H1 (cell line): ENCODE measurements around the gene RNU6-9. TPM values are rescaled to one million over a fixed set of nuclear protein-coding genes. Genes with fewer than 3 reads are reported as not detected.

Experiments
- CTCF ChIA-PET: fragments of 300-600 bp; sonication (Branson Sonifier 250); formaldehyde crosslinking; loops from one replicate; lab custom pipeline; 2021; ENCODE audit not compliant: partially characterized antibody; lab: Charles Lee
- POLR2A ChIA-PET: fragments of 300-600 bp; sonication (Branson Sonifier 250); formaldehyde crosslinking; loops from one replicate; lab custom pipeline; 2021; ENCODE audit warnings: inconsistent platforms; ENCODE audit not compliant: partially characterized antibody; lab: Charles Lee
- DNase-seq, 2 experiments: peaks; one replicate each; pipeline versions ENCODE4 v3.0.0 to v3.0.0-alpha.2; 2010 to 2022; ENCODE audit warnings: low spot score in 2 of 2, low read depth in 1 of 2, mixed read lengths in 1 of 2
- FAIRE-seq: peaks from 2 replicates; lab custom pipeline; 2011; peaks lifted over from hg19 to GRCh38; lab: Jason Lieb, UNC
- H2AFZ ChIP-seq: 2 replicates; pipeline ENCODE4 v1.8.1; 2012; ENCODE audit warnings: low read length, inconsistent platforms
- H2AK5ac ChIP-seq: 2 replicates; pipeline ENCODE4 v1.6.1; 2013; ENCODE audit warnings: low read depth, low read length
- H2BK120ac ChIP-seq: replicated peaks from 2 replicates; pipeline ENCODE3; 2013; ENCODE audit warnings: low read depth, low read length, inconsistent platforms
- H2BK12ac ChIP-seq: 2 replicates; pipeline ENCODE4 v1.6.1; 2013; ENCODE audit warnings: low read depth, low read length
- H2BK15ac ChIP-seq: 2 replicates; pipeline ENCODE4 v1.6.1; 2013; ENCODE audit warnings: low read length
- H2BK20ac ChIP-seq: 2 replicates; pipeline ENCODE4 v1.6.1; 2013; ENCODE audit warnings: low read length
- H2BK5ac ChIP-seq: 2 replicates; pipeline ENCODE4 v1.6.1; 2013; ENCODE audit warnings: low read depth, low read length
- H3K14ac ChIP-seq: 2 replicates; pipeline ENCODE4 v1.6.1; 2013; ENCODE audit warnings: inconsistent platforms; ENCODE audit not compliant: insufficient read length
- H3K18ac ChIP-seq: 2 replicates; pipeline ENCODE4 v1.6.1; 2013; ENCODE audit warnings: low read length; ENCODE audit errors: extremely low read depth
- H3K23ac ChIP-seq: 2 replicates; pipeline ENCODE4 v1.6.1; 2013; ENCODE audit warnings: inconsistent platforms; ENCODE audit not compliant: insufficient read length
- H3K23me2 ChIP-seq: 2 replicates; pipeline ENCODE4 v1.6.1; 2013; ENCODE audit warnings: low read depth, low read length
- H3K27ac ChIP-seq: 2 replicates; pipeline ENCODE4 v1.6.1; 2011; ENCODE audit warnings: low read depth, low read length, inconsistent platforms
- H3K27me3 ChIP-seq, 4 experiments: replicated peaks in 1 of 4; 1 replicate in 1 of 4; 2 replicates in 3 of 4; pipeline versions ENCODE4 v1.6.1 to v1.8.1; 2011 to 2013; ENCODE audit warnings: low read length in 3 of 4, mild to moderate bottlenecking in 3 of 4, inconsistent platforms in 2 of 4, mixed read lengths in 2 of 4, moderate library complexity in 1 of 4; ENCODE audit not compliant: control insufficient read depth in 3 of 4, insufficient read depth in 3 of 4; ENCODE audit errors: extremely low read depth in 1 of 4
- H3K36me3 ChIP-seq, 4 experiments: 2 replicates each; pipeline versions ENCODE4 v1.6.1 to v1.8.1; 2011 to 2013; ENCODE audit warnings: mild to moderate bottlenecking in 4 of 4, low read length in 3 of 4, moderate library complexity in 2 of 4, control low read depth in 1 of 4, inconsistent platforms in 1 of 4; ENCODE audit not compliant: insufficient read depth in 4 of 4, control insufficient read depth in 2 of 4
- H3K4ac ChIP-seq: replicated peaks from 2 replicates; pipeline ENCODE3; 2013; ENCODE audit warnings: low read length, low read depth, mixed read lengths, inconsistent platforms; ENCODE audit not compliant: insufficient read length
- H3K4me1 ChIP-seq, 4 experiments: replicated peaks in 1 of 4; 1 replicate in 1 of 4; 2 replicates in 3 of 4; pipeline versions ENCODE4 v1.6.1 to v1.8.1; 2011 to 2013; ENCODE audit warnings: low read length in 3 of 4, inconsistent platforms in 2 of 4, mixed read lengths in 1 of 4; ENCODE audit not compliant: insufficient read depth in 4 of 4, control insufficient read depth in 3 of 4
- H3K4me2 ChIP-seq, 2 experiments: 2 replicates each; pipeline versions ENCODE4 v1.6.1 to v1.8.1; 2011 to 2013; ENCODE audit warnings: low read depth in 2 of 2, low read length in 2 of 2, control low read depth in 1 of 2, inconsistent platforms in 1 of 2, mild to moderate bottlenecking in 1 of 2; ENCODE audit not compliant: insufficient read depth in 1 of 2
- H3K4me3 ChIP-seq, 4 experiments: fragments of 200-600, 300-600 bp in 1 of 4; sonication (generic), shearing (Covaris generic), sonication (Bioruptor Twin) in 1 of 4; 2 replicates each; pipeline versions ENCODE4 v1.5.1 to v1.8.1; 2011 to 2016; ENCODE audit warnings: low read length in 4 of 4, low read depth in 3 of 4, control low read depth in 2 of 4, inconsistent platforms in 2 of 4, mild to moderate bottlenecking in 2 of 4, mixed read lengths in 1 of 4, moderate library complexity in 1 of 4; ENCODE audit not compliant: insufficient read depth in 2 of 4; ENCODE audit errors: extremely low read depth in 1 of 4
- H3K56ac ChIP-seq: replicated peaks from 2 replicates; pipeline ENCODE3; 2013; ENCODE audit warnings: low read depth, mild to moderate bottlenecking, mixed read lengths, low read length, inconsistent platforms; ENCODE audit not compliant: insufficient read length
- H3K79me1 ChIP-seq: 2 replicates; pipeline ENCODE4 v1.6.1; 2013; ENCODE audit warnings: low read depth, low read length, control low read depth
- H3K79me2 ChIP-seq, 2 experiments: 2 replicates each; pipeline versions ENCODE4 v1.6.1 to v1.8.1; 2012 to 2013; ENCODE audit warnings: low read length in 2 of 2, mild to moderate bottlenecking in 2 of 2, inconsistent platforms in 1 of 2; ENCODE audit not compliant: insufficient read depth in 2 of 2, control insufficient read depth in 1 of 2
- H3K9ac ChIP-seq, 4 experiments: replicated peaks in 1 of 4; 1 replicate in 1 of 4; 2 replicates in 3 of 4; pipeline versions ENCODE4 v1.6.1 to v1.8.1; 2011 to 2013; ENCODE audit warnings: low read depth in 3 of 4, low read length in 3 of 4, control low read depth in 2 of 4, mild to moderate bottlenecking in 2 of 4, moderate library complexity in 2 of 4, inconsistent platforms in 1 of 4; ENCODE audit errors: extremely low read depth in 1 of 4
- H3K9me3 ChIP-seq, 2 experiments: 2 replicates each; pipeline versions ENCODE4 v1.6.1 to v1.8.1; 2012 to 2013; ENCODE audit warnings: mild to moderate bottlenecking in 2 of 2, moderate library complexity in 2 of 2, control low read depth in 1 of 2, inconsistent platforms in 1 of 2, low read depth in 1 of 2, low read length in 1 of 2, mixed read lengths in 1 of 2; ENCODE audit not compliant: insufficient read depth in 2 of 2
- H4K20me1 ChIP-seq, 2 experiments: replicated peaks in 1 of 2; 2 replicates each; pipeline versions ENCODE3 to v1.8.1; 2011 to 2013; ENCODE audit warnings: inconsistent platforms in 2 of 2, low read length in 2 of 2, mild to moderate bottlenecking in 1 of 2; ENCODE audit not compliant: insufficient read depth in 2 of 2, control insufficient read depth in 1 of 2
- H4K5ac ChIP-seq: 2 replicates; pipeline ENCODE4 v1.6.1; 2013; ENCODE audit warnings: low read length, low read depth, mixed read lengths, inconsistent platforms; ENCODE audit not compliant: insufficient read length
- H4K8ac ChIP-seq: 2 replicates; pipeline ENCODE4 v1.8.0; 2013; ENCODE audit warnings: mild to moderate bottlenecking, moderate library complexity, low read length, inconsistent platforms; ENCODE audit not compliant: insufficient read depth; ENCODE audit errors: extremely low read depth
- H4K91ac ChIP-seq: replicated peaks from 2 replicates; pipeline ENCODE3; 2013; ENCODE audit warnings: low read length, mixed read lengths, inconsistent platforms; ENCODE audit not compliant: insufficient read length
- CTCF ChIP-seq, 3 experiments: IDR thresholded peaks; 1 replicate in 2 of 3; 2 replicates in 1 of 3; pipeline versions ENCODE4 v1.5.1 to v1.6.1; 2011; ENCODE audit warnings: low read length in 3 of 3, mild to moderate bottlenecking in 3 of 3, inconsistent platforms in 2 of 3, low read depth in 1 of 3, moderate library complexity in 1 of 3; ENCODE audit not compliant: insufficient read depth in 1 of 3; ENCODE audit errors: control extremely low read depth in 1 of 3
- JUND ChIP-seq: IDR thresholded peaks from 2 replicates; pipeline ENCODE4 v1.6.1; 2011; ENCODE audit warnings: mild to moderate bottlenecking, improper control_type of control experiment, low read length
- RAD21 ChIP-seq, 2 experiments: IDR thresholded peaks in 1 of 2; conservative IDR thresholded peaks in 1 of 2; 2 replicates each; pipeline ENCODE4 v1.6.1; 2011; ENCODE audit warnings: low read depth in 2 of 2, low read length in 2 of 2, improper control_type of control experiment in 1 of 2, inconsistent platforms in 1 of 2, mild to moderate bottlenecking in 1 of 2, moderate library complexity in 1 of 2
- TEAD4 ChIP-seq: IDR thresholded peaks from 2 replicates; pipeline ENCODE4 v1.6.1; 2012; ENCODE audit warnings: low read depth, low read length, inconsistent platforms, mixed read lengths
- WGBS, 2 experiments: shearing (Covaris generic) in 1 of 2; methylation state at CpG; one replicate each; pipeline versions ENCODE4 v1.1.6 to v1.1.7; 2013 to 2015; ENCODE audit warnings: low lambda C conversion rate in 2 of 2, mixed read lengths in 2 of 2, inconsistent platforms in 1 of 2, low coverage in 1 of 2, missing lambda C conversion rate in 1 of 2; ENCODE audit not compliant: insufficient replicate concordance in 2 of 2, insufficient coverage in 1 of 2, insufficient read length in 1 of 2; ENCODE audit errors: extremely low coverage in 1 of 2, missing lambda C conversion rate in 1 of 2; 5-methylcytosine and 5-hydroxymethylcytosine counted together
- polyA plus RNA-seq, 7 experiments: library from polyadenylated mRNA; depleted of rRNA in 3 of 7; stranded (reverse) in 5 of 7; unstranded in 2 of 7; fragments of >200 nt in 5 of 7; fragments of 200-250 nt in 2 of 7; gene quantifications; 1 replicate in 5 of 7; 2 replicates in 1 of 7; 4 replicates in 1 of 7; pipeline versions ENCODE4 v1.2.1 to v1.2.3, GENCODE V29; 2011 to 2013; ENCODE audit warnings: missing spikeins in 2 of 7, mixed read lengths in 2 of 7
- total RNA-seq: library from RNA; stranded (reverse); fragmentation: NEBNext Ultra II Directional; extraction: Animal tissue kit (Norgen Biotek cat#: 25700); gene quantifications from 2 replicates; pipeline ENCODE4 v1.2.1, GENCODE V29; 2021

Gene RNU6-9
- total and polyA plus RNA-seq, 2 of the 8 experiments (the other 6 are each of a cell fraction or from before 2014, with no cell fraction given): not detected

DNA sequence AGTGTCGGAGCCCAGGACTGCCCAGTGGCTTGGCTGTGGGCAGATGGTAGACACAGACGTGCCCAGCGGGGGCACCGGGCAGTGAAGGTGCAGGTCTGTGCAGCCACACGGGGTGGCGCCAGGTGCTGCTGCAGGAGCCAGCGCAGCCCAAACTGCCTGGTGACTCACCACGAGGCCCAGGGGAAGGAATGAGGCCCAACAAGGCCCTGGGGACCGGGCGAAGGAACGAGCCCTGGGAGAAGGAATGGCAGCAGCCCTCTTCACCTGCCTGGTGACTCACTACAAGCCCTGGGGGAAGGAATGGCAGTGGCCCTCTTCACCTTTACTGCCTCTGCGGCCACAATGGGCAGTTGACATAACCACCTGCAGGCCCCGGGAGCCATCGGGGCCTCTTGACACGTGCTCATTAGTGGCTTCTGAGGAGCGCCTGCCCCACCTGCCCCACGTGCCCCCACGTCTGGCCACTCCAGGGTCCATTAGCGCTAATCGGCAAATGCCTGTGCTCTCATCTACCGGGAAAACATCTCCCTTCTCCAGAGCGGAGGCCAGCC, 9.5 kb upstream of the RNU6-9 start:
- Histone ChIP-seq H3K18ac (no peak overlapping the region), H2BK5ac (0 out of 2 replicates have a peak overlapping the region, but pooled peaks have one; percentile 30), H2BK120ac (no peak overlapping the region), H4K91ac (no peak overlapping the region), H3K4me3 (no peak overlapping the region), H3K56ac (no peak overlapping the region), H2AFZ (no peak overlapping the region), H3K27ac (no peak overlapping the region), H3K4me1 (no peaks in the 10 kb centered on the region), H3K36me3 (peaks cover 0 to 26% (median 6%) of the 10 kb centered on the region in 4 experiments; a peak in 4 of 8 replicates), H3K23ac (no peak overlapping the region), H3K9me3 (no peaks in the 10 kb centered on the region), H4K20me1 (peaks cover 5 to 7% of the 10 kb centered on the region in 2 experiments), H3K9ac (no peak overlapping the region; a peak in 1 of 7 replicates), H3K4me2 (no peak overlapping the region), H3K14ac (no peak overlapping the region), H2BK15ac (no peak overlapping the region), H2BK12ac (no peak overlapping the region), H3K79me1 (no peaks in the 10 kb centered on the region), H3K79me2 (no peaks in the 10 kb centered on the region), H3K23me2 (no peaks in the 10 kb centered on the region), H4K5ac (no peak overlapping the region), H2AK5ac (no peak overlapping the region), H3K27me3 (no peaks in the 10 kb centered on the region), H3K4ac (no peak overlapping the region), H4K8ac (no peak overlapping the region), H2BK20ac (no peak overlapping the region)
- no peak for DNase-seq
- ChIA-PET POLR2A (interaction anchor here (0.6 to 11.5 kb wide), 4 partner anchors 6 to 113 kb away, joined by 3 to 82 read pairs (median 3); partner anchors contain the start of genes MED16 and RNU6-9), CTCF (interaction anchor here (0.6 to 2.1 kb wide), 4 partner anchors 10 to 34 kb away, joined by 3 to 11 read pairs (median 5); no protein-coding TSS in a partner anchor)
- peak; percentile 29 to 44 (median 36); a peak in 3 of 4 replicates for TF ChIP-seq CTCF (IDR thresholded peaks at IDR 0.05; ENCODE audit: control extremely low read depth in 1 of 3, insufficient read depth in 1 of 3, low read depth in 1 of 3, low read length in 3 of 3)
- TF ChIP-seq RAD21 (IDR thresholded peaks at IDR 0.05 in 1 of 2, conservative IDR thresholded peaks at IDR 0.05 in 1 of 2; ENCODE audit: low read depth in 2 of 2, low read length in 2 of 2): peak; percentile 28 to 38; a peak in 2 of 4 replicates
- no peak for TF ChIP-seq TEAD4
- peak; percentile 50; the same call in 1 of the 2 replicates for TF ChIP-seq JUND
- FAIRE-seq: no peak
- WGBS, 2 experiments: 94% methylated on average over 22 of the region's 22 CpGs; no CpG with 5 or more reads in 1 of the 2 experiments
